GM18519 (cell line): ENCODE results near the gene ELL2.
"Not testable (repeated sequence)": the region's sequence is repeated elsewhere in the genome, so short reads cannot be mapped to it uniquely, and the experiment has no call there.

Experiments used
- ATAC-seq: cut with Tn5 transposase; IDR thresholded peaks from one replicate; pipeline ENCODE4 v1.9.1; 2021; ENCODE audit warnings: mild to moderate bottlenecking, moderate library complexity; ENCODE audit not compliant: unreplicated experiment, low FRiP score

Gene ELL2

GRCh38 chr5:95866435-95867040 is 95.1 kb downstream of the ELL2 start:
- no peak for ATAC-seq

GRCh38 chr5:95864944-95865504 is 96.6 kb downstream of the ELL2 start:
- no peak for ATAC-seq

DNA sequence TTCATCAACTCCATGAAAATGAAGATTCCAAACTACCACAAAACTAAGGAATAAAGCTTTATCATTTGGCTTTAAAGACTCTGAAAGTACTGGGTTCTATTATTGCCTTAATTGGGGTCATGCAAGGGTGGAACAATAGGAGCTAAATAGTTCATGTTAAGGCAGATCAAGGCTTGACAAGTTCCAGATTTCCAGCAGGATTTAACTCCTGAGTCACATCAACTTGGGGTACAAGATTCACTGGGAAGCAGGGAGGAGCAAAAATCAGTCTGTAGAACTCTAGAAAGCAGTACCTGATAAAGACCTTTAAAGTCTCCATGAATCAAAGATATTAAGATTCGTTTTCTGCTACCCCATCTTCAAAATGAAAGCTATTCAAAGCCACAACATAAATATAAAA is 97.2 kb downstream of the ELL2 start:
- ATAC-seq = no peak

DNA sequence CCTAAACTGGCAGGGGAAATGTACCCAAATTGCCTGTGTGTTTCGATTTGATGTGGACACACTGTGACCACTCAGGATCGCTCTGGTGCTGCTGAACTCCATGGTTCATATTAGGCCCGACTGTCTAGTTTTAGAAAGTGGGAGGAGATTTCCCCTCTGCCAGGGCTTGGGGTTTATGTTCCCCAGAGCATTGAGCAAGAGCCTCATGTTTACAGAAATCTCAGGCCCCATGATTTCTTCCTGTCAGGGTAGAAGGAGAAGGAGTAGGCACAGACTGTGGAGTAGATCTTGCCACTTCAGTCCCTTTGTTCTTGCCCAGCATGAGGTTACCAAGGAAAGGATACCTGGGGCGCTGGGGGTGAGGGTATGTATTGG is 98.3 kb downstream of the ELL2 start:
- ATAC-seq = no peak

DNA sequence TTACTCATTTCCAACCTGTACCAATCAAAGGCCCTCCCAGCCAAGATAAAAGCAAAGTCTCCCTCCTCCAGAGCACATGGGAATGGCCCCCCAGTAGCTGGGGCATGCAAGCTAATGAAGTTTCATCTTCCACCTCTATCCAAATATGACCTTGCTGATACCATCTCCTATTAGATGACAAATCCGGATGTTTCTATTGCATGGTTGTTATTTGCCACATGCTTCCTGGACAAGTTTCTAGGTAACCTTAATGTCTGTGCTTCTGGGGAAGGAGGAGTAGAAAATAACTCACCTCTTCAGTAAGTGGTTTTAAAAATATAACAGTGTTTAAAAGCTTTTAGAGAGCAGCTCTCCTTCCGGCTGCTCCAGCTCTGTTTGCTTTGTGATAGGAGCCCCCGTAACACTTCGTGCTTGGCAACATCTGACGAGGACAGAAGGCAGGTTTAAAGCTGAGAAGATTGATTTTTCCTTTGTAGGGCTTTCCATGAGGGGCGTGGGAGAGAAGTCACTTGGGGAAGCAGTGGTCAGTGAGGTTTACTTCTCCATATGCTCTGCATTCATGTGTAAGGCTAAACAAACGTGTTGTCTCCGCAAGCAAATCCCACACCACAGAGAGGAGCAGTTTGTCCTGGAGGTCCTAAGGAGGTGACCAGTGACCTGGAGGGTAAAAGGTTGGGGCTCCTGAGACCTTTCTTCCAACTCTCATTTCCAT is 98.8 kb downstream of the ELL2 start:
- no peak for ATAC-seq

GRCh38 chr5:95861864-95862561 is 99.6 kb downstream of the ELL2 start:
- no peak for ATAC-seq

DNA sequence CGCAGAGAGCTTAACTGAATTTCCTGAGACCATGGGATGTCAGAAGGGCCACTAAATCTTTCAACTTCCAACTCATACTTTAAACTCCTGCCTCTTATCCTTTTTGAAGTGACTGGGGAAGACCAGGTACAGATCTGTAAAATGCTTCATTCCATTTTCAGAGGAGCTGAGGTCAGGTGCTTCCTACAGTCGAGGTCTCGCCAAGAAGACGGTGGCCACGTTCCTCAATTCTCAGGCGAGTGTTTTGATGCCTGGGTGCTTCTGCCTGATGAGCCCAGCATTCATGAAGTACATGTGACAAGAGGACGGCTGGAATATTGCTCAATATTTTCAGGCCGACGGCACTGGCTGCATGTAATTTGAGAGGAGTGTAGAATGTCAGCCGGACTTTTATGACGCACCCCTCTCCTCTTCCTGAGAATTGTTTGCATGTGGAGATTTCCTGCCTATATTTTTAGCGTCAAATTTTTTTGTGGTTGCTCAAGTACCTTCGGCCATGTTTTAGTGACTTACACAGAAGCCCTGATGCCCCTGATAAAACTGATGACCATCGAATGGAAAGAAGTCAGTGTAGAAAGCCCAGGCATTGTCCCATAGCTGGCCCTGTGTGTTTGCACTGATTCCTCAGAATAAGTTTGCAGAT is 100.3 kb downstream of the ELL2 start:
- ATAC-seq = no peak

DNA sequence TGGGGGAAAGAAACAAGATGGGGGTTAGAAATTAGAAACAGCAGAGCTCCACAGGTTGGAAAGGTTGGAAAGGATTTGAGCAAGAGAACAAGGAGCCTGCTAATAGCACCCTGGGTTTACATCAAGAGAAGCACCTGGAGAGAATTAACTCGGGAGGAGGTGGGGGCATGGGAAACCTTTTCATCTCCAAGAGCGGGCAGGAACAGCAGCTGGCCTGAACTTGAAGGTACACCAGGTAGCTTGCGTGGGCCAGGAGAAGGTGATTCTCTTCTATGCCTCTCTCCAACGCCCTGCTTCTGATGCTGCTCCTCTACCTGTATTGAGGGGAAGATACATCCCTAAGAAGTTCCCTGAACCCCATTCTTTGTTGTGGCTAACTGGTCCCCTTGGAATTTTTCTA is 102.0 kb downstream of the ELL2 start:
- ATAC-seq = no peak

- ATAC-seq = peak; percentile 80
Measured at GRCh38 chr5:95858661-95859595, 102.7 kb downstream of the ELL2 start.

DNA sequence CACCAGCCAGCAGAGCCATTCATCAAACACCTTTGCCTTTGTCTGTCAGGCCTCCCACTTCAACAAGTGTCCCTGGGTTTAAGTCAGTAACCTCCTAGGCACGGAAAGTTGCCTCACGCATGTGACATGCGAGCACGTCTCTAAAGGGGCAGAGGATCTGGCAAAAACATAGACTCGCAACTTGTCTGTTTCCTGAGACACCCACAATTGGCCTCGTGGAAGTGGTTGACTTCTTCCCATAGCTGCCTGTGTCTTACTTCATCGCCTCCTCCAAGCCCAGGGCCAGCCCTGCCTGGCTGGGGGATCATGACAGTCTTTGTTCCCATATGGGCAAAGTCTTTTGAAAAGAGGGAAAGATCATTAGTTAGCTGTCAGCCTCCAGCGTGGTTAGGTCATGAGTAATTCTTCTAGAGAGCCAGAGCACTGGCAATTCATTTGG is 103.6 kb downstream of the ELL2 start:
- no peak for ATAC-seq

- no peak for ATAC-seq
Measured at GRCh38 chr5:95857185-95857945, 104.3 kb downstream of the ELL2 start.

DNA sequence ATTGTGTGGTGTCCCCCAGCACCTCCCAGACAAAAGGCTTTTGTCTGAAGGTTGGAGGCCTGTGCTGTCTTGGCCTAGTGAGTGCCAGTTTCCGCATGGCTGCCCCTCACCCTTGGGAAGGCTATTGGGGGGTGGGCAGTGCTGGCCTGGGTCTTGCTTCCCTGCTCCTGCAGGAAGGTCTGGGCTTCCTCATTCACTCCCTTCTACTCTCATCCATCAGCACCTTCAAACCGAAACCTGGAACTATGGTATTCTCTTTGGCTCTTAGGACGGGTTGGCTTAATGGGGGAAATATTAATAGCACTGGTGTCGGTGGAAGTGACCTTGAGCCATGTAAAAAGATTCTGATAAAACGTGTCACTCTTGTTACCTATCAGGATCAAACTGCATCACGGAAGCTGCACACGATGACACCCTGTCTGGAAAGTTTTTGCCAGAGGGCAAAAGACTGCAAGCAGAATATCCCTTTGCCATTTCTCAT is 105.1 kb downstream of the ELL2 start:
- ATAC-seq = no peak

- no peak for ATAC-seq
Measured at GRCh38 chr5:95853490-95853889, 108.2 kb downstream of the ELL2 start.

GRCh38 chr5:95852567-95852966 is 109.1 kb downstream of the ELL2 start:
- no peak for ATAC-seq

GRCh38 chr5:95851141-95851540 is 110.5 kb downstream of the ELL2 start:
- ATAC-seq = not testable (repeated sequence)

DNA sequence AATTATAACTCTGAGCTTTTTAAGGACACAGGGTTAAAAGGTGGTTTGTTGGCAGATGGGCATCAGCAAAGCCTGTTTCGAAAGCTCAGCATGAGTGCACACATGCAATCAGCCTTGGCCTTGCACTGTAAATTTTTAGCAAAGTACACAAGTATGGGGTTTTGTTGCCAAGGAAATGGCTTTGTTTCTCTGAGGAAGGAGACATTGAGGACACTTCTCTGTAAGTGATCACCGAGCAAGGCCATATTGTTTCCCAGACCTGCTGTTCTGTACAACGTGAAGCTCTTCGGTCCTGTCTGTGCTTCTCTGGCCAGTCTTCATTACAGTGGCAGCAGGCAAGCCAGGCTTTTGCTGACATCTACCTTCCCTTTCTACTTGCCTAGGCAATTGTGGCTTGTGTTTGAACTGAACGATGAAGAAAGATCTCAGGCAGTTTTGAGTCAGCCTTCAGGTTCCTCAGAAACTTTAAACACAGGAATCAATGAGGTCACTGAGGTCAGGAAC is 111.2 kb downstream of the ELL2 start:
- no peak for ATAC-seq

GRCh38 chr5:95848701-95849100 is 113.0 kb downstream of the ELL2 start:
- ATAC-seq = no peak

- ATAC-seq = no peak
Measured at GRCh38 chr5:95847261-95847592, 114.4 kb downstream of the ELL2 start.
